ENCODE results near the gene PPM1D.

The PPM1D gene

DNA sequence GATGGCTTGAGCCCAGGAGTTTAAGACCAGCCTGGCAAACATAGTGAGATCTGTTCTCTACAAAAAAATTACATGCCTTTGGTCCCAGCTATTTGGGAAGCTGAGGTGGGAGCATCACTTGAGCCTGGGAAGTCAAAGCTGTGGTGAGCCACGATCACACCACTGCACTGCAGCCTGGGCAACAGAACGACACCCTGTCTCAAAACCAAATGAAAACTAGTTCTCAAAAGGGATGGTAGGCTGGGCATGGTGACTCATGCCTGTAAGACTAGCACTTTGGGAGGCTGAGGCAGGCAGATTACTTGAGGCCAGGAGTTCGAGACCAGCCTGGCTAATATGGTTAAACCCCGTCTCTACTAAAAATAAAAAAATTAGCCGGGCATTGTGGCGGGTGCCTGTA is 31.1 kb downstream of the PPM1D start:
- Histone ChIP-seq H3K4ac (ENCODE audit: low read depth, low read length) (no peak overlapping the region), H2AFZ (ENCODE audit: insufficient read depth, low read length, poor library complexity) (no peak overlapping the region), H3K14ac (ENCODE audit: low read length) (no peak overlapping the region), H3K4me2 (ENCODE audit: low read length) (no peak overlapping the region), H3K79me1 (ENCODE audit: low read length) (no peaks in the 10 kb centered on the region), H2BK5ac (ENCODE audit: low read depth, low read length, poor library complexity) (no peak overlapping the region), H4K12ac (ENCODE audit: low read depth, low read length) (no peak overlapping the region), H3K4me3 (ENCODE audit: low read depth, low read length) (no peak overlapping the region), H3K27me3 (ENCODE audit: insufficient read depth, low read length) (no peaks in the 10 kb centered on the region), H3K9me3 (ENCODE audit: insufficient read depth, low read depth, low read length) (no peaks in the 10 kb centered on the region), H3K23ac (ENCODE audit: low read length) (no peak overlapping the region), H3K4me1 (ENCODE audit: control insufficient read depth in 1 of 2, insufficient read depth in 2 of 2, low read length in 2 of 2) (no peaks in the 10 kb centered on the region), H2AK5ac (ENCODE audit: low read length) (no peak overlapping the region), H3K9ac (ENCODE audit: low read length) (no peak overlapping the region), H3K79me2 (ENCODE audit: control insufficient read depth, insufficient read depth, low read length, poor library complexity) (no peaks in the 10 kb centered on the region), H3K18ac (ENCODE audit: low read length) (no peak overlapping the region), H3K36me3 (ENCODE audit: control insufficient read depth in 1 of 2, insufficient read depth in 2 of 2, low read length in 2 of 2) (peaks cover 17 to 22% of the 10 kb centered on the region in 2 experiments), H2BK12ac (ENCODE audit: low read length) (no peak overlapping the region), H2BK120ac (ENCODE audit: insufficient read depth, low read length, poor library complexity) (no peak overlapping the region), H4K91ac (ENCODE audit: low read depth, low read length) (no peak overlapping the region), H3K27ac (ENCODE audit: low read depth, low read length) (no peak overlapping the region), H4K8ac (ENCODE audit: low read depth, low read length) (no peak overlapping the region)
- no peak for DNase-seq
- WGBS (ENCODE audit: extremely low coverage, insufficient coverage, insufficient read length) = no CpG with 5 or more reads among the region's 6 CpGs

DNA sequence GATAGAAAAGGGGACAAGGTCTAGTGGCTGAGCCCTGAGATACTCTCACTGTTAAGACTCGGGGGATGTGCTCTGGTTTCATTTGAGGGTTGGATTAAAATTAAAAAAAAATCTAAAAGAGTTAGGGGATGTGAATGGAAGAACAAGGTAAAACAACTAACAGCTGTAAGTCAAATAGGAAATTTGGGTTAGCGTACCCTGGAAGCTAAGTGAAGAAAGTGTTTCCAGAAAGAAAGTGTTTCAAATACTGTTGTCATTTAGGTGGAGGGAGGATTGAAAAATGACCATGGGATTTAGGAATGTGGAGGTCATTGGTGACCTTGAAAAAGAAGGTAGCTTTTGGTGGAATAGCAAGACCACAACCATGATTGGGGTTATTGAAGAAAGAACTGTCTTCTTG is 37.7 kb downstream of the PPM1D start:
- Histone ChIP-seq H4K12ac (ENCODE audit: low read depth, low read length) (no peak overlapping the region), H3K4ac (ENCODE audit: low read depth, low read length) (no peak overlapping the region), H3K27ac (ENCODE audit: low read depth, low read length) (no peak overlapping the region), H2BK12ac (ENCODE audit: low read length) (no peak overlapping the region), H2AK5ac (ENCODE audit: low read length) (no peak overlapping the region), H3K14ac (ENCODE audit: low read length) (no peak overlapping the region), H2BK120ac (ENCODE audit: insufficient read depth, low read length, poor library complexity) (no peak overlapping the region), H4K91ac (ENCODE audit: low read depth, low read length) (no peak overlapping the region), H3K9ac (ENCODE audit: low read length) (no peak overlapping the region), H2AFZ (ENCODE audit: insufficient read depth, low read length, poor library complexity) (no peak overlapping the region), H3K23ac (ENCODE audit: low read length) (no peak overlapping the region), H3K36me3 (ENCODE audit: control insufficient read depth in 1 of 2, insufficient read depth in 2 of 2, low read length in 2 of 2) (peaks cover 14 to 21% of the 10 kb centered on the region in 2 experiments), H3K79me2 (ENCODE audit: control insufficient read depth, insufficient read depth, low read length, poor library complexity) (no peaks in the 10 kb centered on the region), H3K4me2 (ENCODE audit: low read length) (no peak overlapping the region), H4K8ac (ENCODE audit: low read depth, low read length) (no peak overlapping the region), H3K27me3 (ENCODE audit: insufficient read depth, low read length) (no peaks in the 10 kb centered on the region), H3K9me3 (ENCODE audit: insufficient read depth, low read depth, low read length) (no peaks in the 10 kb centered on the region), H3K18ac (ENCODE audit: low read length) (no peak overlapping the region), H2BK5ac (ENCODE audit: low read depth, low read length, poor library complexity) (no peak overlapping the region), H3K4me1 (ENCODE audit: control insufficient read depth in 1 of 2, insufficient read depth in 2 of 2, low read length in 2 of 2) (no peaks in the 10 kb centered on the region), H3K4me3 (ENCODE audit: low read depth, low read length) (no peak overlapping the region), H3K79me1 (ENCODE audit: low read length) (no peaks in the 10 kb centered on the region)
- DNase-seq = no peak
- WGBS (ENCODE audit: extremely low coverage, insufficient coverage, insufficient read length) = no CpG with 5 or more reads among the region's 2 CpGs

DNA sequence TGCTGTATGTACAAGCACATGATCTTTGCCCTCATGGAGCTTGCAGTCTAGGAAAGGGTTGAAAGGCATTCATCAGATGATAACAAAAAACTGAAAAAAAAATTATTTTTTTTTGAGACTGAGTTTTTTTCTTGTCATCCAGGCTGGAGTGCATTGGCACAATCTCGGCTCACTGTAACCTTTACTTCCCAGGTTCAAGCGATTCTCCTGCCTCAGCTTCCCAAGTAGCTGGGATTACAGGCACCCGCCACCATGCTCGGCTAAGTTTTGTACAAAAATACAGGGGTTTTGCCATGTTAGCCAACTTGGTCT is 39.0 kb downstream of the PPM1D start:
- DNase-seq = no peak
- Histone ChIP-seq H3K23ac (ENCODE audit: low read length) (no peak overlapping the region), H3K4me2 (ENCODE audit: low read length) (no peak overlapping the region), H3K36me3 (ENCODE audit: control insufficient read depth in 1 of 2, insufficient read depth in 2 of 2, low read length in 2 of 2) (peaks cover 13 to 22% of the 10 kb centered on the region in 2 experiments), H2BK12ac (ENCODE audit: low read length) (no peak overlapping the region), H3K4ac (ENCODE audit: low read depth, low read length) (no peak overlapping the region), H3K4me3 (ENCODE audit: low read depth, low read length) (no peak overlapping the region), H4K12ac (ENCODE audit: low read depth, low read length) (no peak overlapping the region), H3K79me2 (ENCODE audit: control insufficient read depth, insufficient read depth, low read length, poor library complexity) (no peaks in the 10 kb centered on the region), H2BK5ac (ENCODE audit: low read depth, low read length, poor library complexity) (no peak overlapping the region), H3K9me3 (ENCODE audit: insufficient read depth, low read depth, low read length) (no peaks in the 10 kb centered on the region), H4K91ac (ENCODE audit: low read depth, low read length) (no peak overlapping the region), H3K18ac (ENCODE audit: low read length) (no peak overlapping the region), H2BK120ac (ENCODE audit: insufficient read depth, low read length, poor library complexity) (no peak overlapping the region), H3K4me1 (ENCODE audit: control insufficient read depth in 1 of 2, insufficient read depth in 2 of 2, low read length in 2 of 2) (no peaks in the 10 kb centered on the region), H3K9ac (ENCODE audit: low read length) (no peak overlapping the region), H2AK5ac (ENCODE audit: low read length) (no peak overlapping the region), H3K27me3 (ENCODE audit: insufficient read depth, low read length) (no peaks in the 10 kb centered on the region), H3K14ac (ENCODE audit: low read length) (no peak overlapping the region), H3K79me1 (ENCODE audit: low read length) (no peaks in the 10 kb centered on the region), H4K8ac (ENCODE audit: low read depth, low read length) (no peak overlapping the region), H2AFZ (ENCODE audit: insufficient read depth, low read length, poor library complexity) (no peak overlapping the region), H3K27ac (ENCODE audit: low read depth, low read length) (no peak overlapping the region)
- no CpG with 5 or more reads among the region's 4 CpGs for WGBS (ENCODE audit: extremely low coverage, insufficient coverage, insufficient read length)

DNA sequence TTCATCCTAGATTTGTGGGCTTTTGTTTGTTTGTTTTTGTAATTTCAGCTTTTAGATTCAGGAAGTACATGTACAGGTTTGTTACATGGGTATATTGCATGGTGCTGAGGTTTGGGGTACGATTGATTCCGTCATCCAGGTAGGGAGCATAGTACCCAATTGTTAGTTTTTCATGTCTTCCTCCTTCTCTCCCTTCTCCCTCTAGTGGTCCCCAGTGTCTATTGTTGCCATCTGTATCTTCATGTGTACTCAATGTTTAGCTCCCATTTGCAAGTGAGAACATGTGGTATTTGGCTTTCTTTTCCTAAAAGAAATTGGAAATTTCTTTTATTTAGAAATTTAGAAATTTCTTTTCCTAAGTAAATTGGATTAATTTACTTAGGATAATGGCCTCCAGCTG is 40.5 kb downstream of the PPM1D start:
- Histone ChIP-seq H3K4me3 (ENCODE audit: low read depth, low read length) (no peak overlapping the region), H3K36me3 (ENCODE audit: control insufficient read depth in 1 of 2, insufficient read depth in 2 of 2, low read length in 2 of 2) (peaks cover 8 to 15% of the 10 kb centered on the region in 2 experiments), H3K4me2 (ENCODE audit: low read length) (no peak overlapping the region), H4K8ac (ENCODE audit: low read depth, low read length) (no peak overlapping the region), H2BK5ac (ENCODE audit: low read depth, low read length, poor library complexity) (no peak overlapping the region), H3K18ac (ENCODE audit: low read length) (no peak overlapping the region), H3K4ac (ENCODE audit: low read depth, low read length) (no peak overlapping the region), H3K27me3 (ENCODE audit: insufficient read depth, low read length) (no peaks in the 10 kb centered on the region), H3K79me1 (ENCODE audit: low read length) (no peaks in the 10 kb centered on the region), H3K9me3 (ENCODE audit: insufficient read depth, low read depth, low read length) (no peaks in the 10 kb centered on the region), H3K27ac (ENCODE audit: low read depth, low read length) (no peak overlapping the region), H2BK120ac (ENCODE audit: insufficient read depth, low read length, poor library complexity) (no peak overlapping the region), H3K23ac (ENCODE audit: low read length) (no peak overlapping the region), H3K4me1 (ENCODE audit: control insufficient read depth in 1 of 2, insufficient read depth in 2 of 2, low read length in 2 of 2) (no peaks in the 10 kb centered on the region), H4K91ac (ENCODE audit: low read depth, low read length) (no peak overlapping the region), H3K79me2 (ENCODE audit: control insufficient read depth, insufficient read depth, low read length, poor library complexity) (no peaks in the 10 kb centered on the region), H4K12ac (ENCODE audit: low read depth, low read length) (no peak overlapping the region), H2AK5ac (ENCODE audit: low read length) (no peak overlapping the region), H3K9ac (ENCODE audit: low read length) (no peak overlapping the region), H3K14ac (ENCODE audit: low read length) (no peak overlapping the region), H2AFZ (ENCODE audit: insufficient read depth, low read length, poor library complexity) (no peak overlapping the region), H2BK12ac (ENCODE audit: low read length) (no peak overlapping the region)
- DNase-seq = peak in 1 of 2 donors; percentile 13
- WGBS (ENCODE audit: extremely low coverage, insufficient coverage, insufficient read length) = no CpG with 5 or more reads among the region's 2 CpGs

All from trophoblast cell (in vitro differentiated cells and primary cell).